Measurements from ENCODE around the gene DMBX1. TPM values are rescaled to one million over a fixed set of nuclear protein-coding genes. Genes with fewer than 3 reads are reported as not detected.

DMBX1 gene
- total RNA-seq, 4 donors from 2014 or later: not detected

DNA sequence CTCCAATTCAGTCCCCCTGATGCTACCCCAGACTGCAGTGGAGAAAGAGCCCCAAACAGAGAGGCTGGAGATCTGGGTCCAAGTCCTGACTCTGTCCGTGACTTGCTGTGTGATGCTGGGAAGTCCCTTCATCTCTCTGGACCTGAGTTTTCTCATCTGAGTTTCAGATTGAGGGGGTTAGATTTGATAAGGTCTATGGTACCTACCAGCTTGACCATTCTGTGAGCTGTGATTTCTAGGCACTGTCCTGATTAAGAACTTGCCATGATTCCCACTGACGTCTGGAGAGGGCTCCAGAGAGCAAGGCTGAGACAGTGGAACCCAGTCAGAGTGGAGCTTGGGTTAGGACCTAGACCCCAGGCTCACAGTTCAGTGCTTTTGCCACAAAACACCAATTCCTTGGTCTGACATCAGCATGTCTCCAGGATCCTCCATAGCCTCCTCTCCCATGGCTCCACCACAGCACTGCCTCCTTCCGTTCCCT is 43.8 kb upstream of the DMBX1 start:
- Histone ChIP-seq H3K36me3 (no peaks in the 10 kb centered on the region), H3K27me3 (no peaks in the 10 kb centered on the region), H3K27ac (no peak overlapping the region), H3K4me3 (replicated peaks in 1 of 3) (no peak overlapping the region), H3K9me3 (no peaks in the 10 kb centered on the region), H3K4me1 (peaks cover 0 to 10% of the 10 kb centered on the region in 2 donors)
- intact Hi-C loops (cut with DNase I): no loop called here
- WGBS, 2 donors: 67 to 98% methylated on average over 2 to 3 of the region's 3 CpGs
- no peak for DNase-seq
- TF ChIP-seq, protein P1, sequence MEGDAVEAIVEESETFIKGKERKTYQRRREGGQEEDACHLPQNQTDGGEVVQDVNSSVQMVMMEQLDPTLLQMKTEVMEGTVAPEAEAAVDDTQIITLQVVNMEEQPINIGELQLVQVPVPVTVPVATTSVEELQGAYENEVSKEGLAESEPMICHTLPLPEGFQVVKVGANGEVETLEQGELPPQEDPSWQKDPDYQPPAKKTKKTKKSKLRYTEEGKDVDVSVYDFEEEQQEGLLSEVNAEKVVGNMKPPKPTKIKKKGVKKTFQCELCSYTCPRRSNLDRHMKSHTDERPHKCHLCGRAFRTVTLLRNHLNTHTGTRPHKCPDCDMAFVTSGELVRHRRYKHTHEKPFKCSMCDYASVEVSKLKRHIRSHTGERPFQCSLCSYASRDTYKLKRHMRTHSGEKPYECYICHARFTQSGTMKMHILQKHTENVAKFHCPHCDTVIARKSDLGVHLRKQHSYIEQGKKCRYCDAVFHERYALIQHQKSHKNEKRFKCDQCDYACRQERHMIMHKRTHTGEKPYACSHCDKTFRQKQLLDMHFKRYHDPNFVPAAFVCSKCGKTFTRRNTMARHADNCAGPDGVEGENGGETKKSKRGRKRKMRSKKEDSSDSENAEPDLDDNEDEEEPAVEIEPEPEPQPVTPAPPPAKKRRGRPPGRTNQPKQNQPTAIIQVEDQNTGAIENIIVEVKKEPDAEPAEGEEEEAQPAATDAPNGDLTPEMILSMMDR (IDR thresholded peaks at IDR 0.05): no peak
- TF ChIP-seq POLR2A (IDR thresholded peaks at IDR 0.05): no peak

DNA sequence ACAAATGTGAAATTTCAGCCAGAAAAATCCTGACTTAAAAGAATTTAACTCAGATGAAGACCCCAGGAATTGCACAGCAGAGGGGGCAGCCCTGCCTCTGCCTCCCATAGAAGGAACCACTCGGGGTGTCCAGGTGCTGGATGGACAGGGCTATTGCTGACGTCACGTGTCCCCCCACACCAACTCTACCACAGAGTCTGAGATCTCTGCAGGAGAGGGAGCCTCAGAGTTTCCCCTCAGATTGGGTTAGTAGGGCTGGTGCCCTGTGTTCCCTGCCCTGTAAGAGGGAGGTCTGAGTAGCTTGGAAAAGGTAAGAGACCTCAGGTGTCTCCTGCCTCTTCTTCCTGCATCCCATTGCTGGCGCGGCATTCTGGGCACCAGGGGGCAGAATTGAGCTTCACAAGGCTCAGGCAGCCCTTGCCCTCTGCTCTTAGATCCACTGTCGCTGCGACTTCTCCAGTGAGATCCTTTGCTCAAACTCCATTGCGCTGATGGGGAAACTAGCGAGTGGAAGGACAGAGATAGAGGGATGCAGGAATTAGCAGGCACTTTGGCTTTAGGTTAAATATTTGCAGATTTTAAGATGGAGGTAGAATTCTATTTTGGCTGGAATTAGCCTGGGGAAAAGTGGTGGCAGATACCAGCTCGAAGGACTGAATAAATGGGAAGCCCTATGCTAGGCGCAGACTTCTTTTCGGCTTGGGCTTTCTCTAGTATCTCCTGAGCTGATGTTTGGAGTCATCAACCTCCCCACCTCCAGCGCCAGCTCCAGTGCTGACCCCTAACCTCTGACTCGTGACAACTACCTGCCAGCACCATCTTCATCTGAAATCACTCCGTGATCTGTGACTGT is 42.8 kb upstream of the DMBX1 start:
- no peaks in the 10 kb centered on the region for H3K9me3 ChIP-seq
- no peak overlapping the region for H3K4me3 ChIP-seq (replicated peaks in 1 of 3)
- H3K4me1 ChIP-seq: peaks cover 0 to 10% of the 10 kb centered on the region in 2 donors
- peak; percentile 79 to 82 for DNase-seq
- H3K36me3 ChIP-seq: no peaks in the 10 kb centered on the region
- no peak overlapping the region for H3K27ac ChIP-seq
- H3K27me3 ChIP-seq: no peaks in the 10 kb centered on the region
- TF ChIP-seq POLR2A (IDR thresholded peaks at IDR 0.05): no peak
- TF ChIP-seq, protein P1 (IDR thresholded peaks at IDR 0.05): peak; percentile 37 to 85 (median 70)
- 44 to 53% methylated on average over 12 to 15 of the region's 15 CpGs for WGBS, 2 donors
- intact Hi-C loops (cut with DNase I): no loop called here

DNA sequence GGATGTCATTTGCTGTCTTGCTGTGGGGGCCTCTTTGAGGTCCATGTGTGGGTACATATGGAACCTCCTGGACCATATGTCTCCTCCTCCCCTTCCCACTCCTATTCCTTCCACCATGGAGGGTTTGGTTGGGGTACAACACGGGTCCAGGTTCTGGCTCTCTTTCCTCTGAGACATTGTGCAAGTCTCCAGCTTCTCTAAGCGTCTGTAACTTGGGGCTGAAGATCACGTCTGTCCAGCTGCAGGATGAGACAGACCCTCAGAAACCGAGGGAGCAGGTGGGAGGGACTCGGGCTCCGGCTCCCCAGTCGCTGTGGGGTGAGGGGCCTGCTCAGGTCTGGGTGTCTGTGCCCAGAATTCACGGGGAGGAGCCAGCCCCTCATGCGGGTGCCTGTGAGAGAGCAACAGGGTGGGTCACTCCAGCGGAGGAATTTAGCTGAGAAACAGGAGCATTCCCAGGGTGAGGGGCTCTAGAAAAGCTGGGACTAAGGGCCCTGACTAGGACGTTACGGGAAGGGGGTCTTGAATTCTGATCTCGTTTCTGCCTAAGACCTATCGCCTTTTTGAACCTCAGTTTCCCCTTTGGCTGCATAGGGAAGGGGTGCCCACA is 42.0 kb upstream of the DMBX1 start:
- Histone ChIP-seq H3K27ac (no peak overlapping the region), H3K4me1 (peaks cover 0 to 10% of the 10 kb centered on the region in 2 donors), H3K9me3 (no peaks in the 10 kb centered on the region), H3K27me3 (no peaks in the 10 kb centered on the region), H3K4me3 (replicated peaks in 1 of 3) (no peak overlapping the region), H3K36me3 (no peaks in the 10 kb centered on the region)
- no peak for DNase-seq
- intact Hi-C loops (cut with DNase I): no loop called here
- TF ChIP-seq POLR2A (IDR thresholded peaks at IDR 0.05): no peak
- TF ChIP-seq, protein P1 (IDR thresholded peaks at IDR 0.05): no peak
- 53 to 57% methylated on average over 12 to 14 of the region's 14 CpGs for WGBS, 2 donors

DNA sequence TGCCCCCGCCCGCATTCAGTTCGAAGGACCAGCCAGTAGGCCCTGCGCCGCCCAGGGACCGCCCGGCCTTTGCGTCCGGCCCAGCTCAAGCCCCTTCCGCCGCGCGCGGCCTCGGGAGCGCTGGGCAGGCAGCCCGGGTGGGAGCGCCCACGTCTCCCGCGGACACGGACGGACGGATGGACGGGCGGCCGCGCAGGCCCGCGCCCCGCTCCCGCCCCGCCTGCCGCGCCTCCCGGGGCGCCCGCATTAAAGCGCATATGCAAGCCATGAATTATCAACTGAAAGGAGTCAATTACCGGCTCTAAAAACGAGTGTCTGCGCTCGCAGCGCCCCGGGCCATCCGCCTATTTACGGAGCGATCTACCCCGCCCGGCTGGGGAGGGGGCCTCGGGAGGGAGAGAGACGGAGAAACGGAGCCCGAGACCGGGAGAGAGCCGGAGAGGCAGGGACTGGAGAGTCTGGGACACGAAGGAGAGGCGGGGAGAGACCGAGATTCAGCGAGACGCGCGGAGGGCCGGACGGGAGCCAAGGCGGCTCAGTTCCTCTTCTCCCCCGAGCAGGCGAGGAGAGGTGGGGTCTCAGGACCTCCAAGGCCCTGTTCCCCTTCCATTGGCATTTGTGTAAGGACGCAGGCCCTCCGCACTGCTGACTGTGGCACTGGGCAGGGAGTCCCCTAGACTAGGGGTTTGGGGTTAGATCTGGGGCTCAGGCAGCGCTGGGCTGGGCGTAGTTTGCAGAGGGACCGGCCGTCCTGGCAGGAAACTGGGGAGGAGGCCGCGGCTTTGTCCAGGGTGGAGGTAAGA is 41.3 kb upstream of the DMBX1 start:
- Histone ChIP-seq H3K9me3 (no peaks in the 10 kb centered on the region), H3K4me1 (peaks cover 0 to 10% of the 10 kb centered on the region in 2 donors), H3K36me3 (no peaks in the 10 kb centered on the region), H3K27me3 (no peaks in the 10 kb centered on the region), H3K4me3 (replicated peaks in 1 of 3) (no peak overlapping the region), H3K27ac (no peak overlapping the region)
- peak in 1 of 2 donors; percentile 3 for DNase-seq
- intact Hi-C loops (cut with DNase I): no loop called here
- TF ChIP-seq, protein P1 (IDR thresholded peaks at IDR 0.05): no peak
- TF ChIP-seq POLR2A (IDR thresholded peaks at IDR 0.05): no peak
- 7 to 9% methylated on average over 51 of the region's 76 CpGs for WGBS, 2 donors
